OCI-LY7 (cell line): ENCODE results near the gene DRD1.

Experiments
- CTCF ChIP-seq: fragments of 200-600 bp; sonication (generic); conservative IDR thresholded peaks from 2 replicates; pipeline ENCODE4 v1.5.1; 2014; ENCODE audit warnings: mild to moderate bottlenecking, antibody characterized with exemption, low read length, moderate library complexity, mixed read lengths
- EZH2phosphoT487 ChIP-seq: fragments of 200-600 bp; sonication (generic); IDR thresholded peaks from 2 replicates; pipeline ENCODE4 v1.6.1; 2018; ENCODE audit warnings: low read depth, borderline replicate concordance, mild to moderate bottlenecking, mixed run types, antibody characterized with exemption, low read length, moderate library complexity, mixed read lengths

DNA sequence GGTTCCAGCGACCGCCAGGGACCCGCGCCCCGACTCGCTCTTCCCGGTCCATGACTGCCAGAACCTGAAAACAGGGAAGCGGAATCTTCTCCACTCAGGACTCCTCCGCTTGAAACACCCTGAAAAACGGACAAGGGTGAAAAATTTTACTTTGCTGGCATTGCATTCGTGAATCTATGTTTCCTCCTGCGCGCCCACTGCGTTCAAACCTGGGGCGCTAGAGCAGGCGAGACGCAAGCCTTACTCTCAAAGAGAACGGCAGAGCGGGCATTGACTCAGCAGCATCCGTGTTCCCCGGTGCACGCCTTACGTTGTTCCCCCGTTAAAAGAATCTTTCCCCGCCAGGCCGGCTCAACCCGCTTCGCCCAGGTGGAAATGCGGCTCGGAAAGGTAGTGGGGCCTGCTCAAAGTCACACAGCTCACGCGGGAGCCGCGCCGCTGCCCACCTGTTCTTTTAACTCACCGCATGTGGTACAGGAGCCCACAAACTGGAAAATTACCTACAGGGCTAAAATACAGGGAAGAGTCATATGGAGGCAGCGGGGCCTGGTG lies 999 bp upstream of the DRD1 start:
- TF ChIP-seq EZH2phosphoT487 = no peak
- no peak for TF ChIP-seq CTCF
